SK-N-SH treated with all-trans-retinoic acid at 6 μM for 48 hours (cell line): ENCODE measurements around the gene MTHFS.

Experiments
- ATAC-seq: fragments of 200-7000 bp; cut with Tn5 transposase; 3 replicates; pipeline ENCODE4 v1.9.1; 2020; ENCODE audit warnings: mild to moderate bottlenecking, moderate library complexity
- ARNTL ChIP-seq: fragments of 450-650 bp; formaldehyde crosslinking; IDR thresholded peaks from 2 replicates; pipeline ENCODE4 v1.5.0; 2020; ENCODE audit warnings: low read depth, mild to moderate bottlenecking, moderate library complexity, borderline replicate concordance
- BACH2 ChIP-seq: fragments of 250-450 bp; sonication (Bioruptor Pico); IDR thresholded peaks from 2 replicates; pipeline ENCODE4 v1.9.0; 2021; ENCODE audit warnings: mild to moderate bottlenecking, borderline replicate concordance
- CSDC2 ChIP-seq: fragments of 250-450 bp; sonication (Bioruptor Pico); IDR thresholded peaks from 2 replicates; pipeline ENCODE4 v1.5.0; 2020; ENCODE audit warnings: mild to moderate bottlenecking, moderate library complexity
- ESRRG ChIP-seq: fragments of 250-450 bp; sonication (Bioruptor Pico); IDR thresholded peaks from 2 replicates; pipeline ENCODE4 v1.6.1; 2021; ENCODE audit warnings: mild to moderate bottlenecking
- GLIS3 ChIP-seq: fragments of 250-450 bp; sonication (Bioruptor Pico); IDR thresholded peaks from 2 replicates; pipeline ENCODE4 v1.5.0; 2020; ENCODE audit warnings: mild to moderate bottlenecking, moderate library complexity
- ISL1 ChIP-seq: fragments of 250-450 bp; sonication (Bioruptor Pico); IDR thresholded peaks from 2 replicates; pipeline ENCODE4 v2.1.2; 2022; ENCODE audit warnings: mild to moderate bottlenecking, moderate library complexity
- OSR1 ChIP-seq: fragments of 250-450 bp; sonication (Bioruptor Pico); IDR thresholded peaks from 2 replicates; pipeline ENCODE4 v1.8.0; 2022; ENCODE audit warnings: moderate library complexity, mild to moderate bottlenecking, inconsistent platforms
- PPARA ChIP-seq: fragments of 250-450 bp; sonication (Bioruptor Pico); IDR thresholded peaks from 2 replicates; pipeline ENCODE4 v1.5.0; 2020; ENCODE audit warnings: mild to moderate bottlenecking, borderline replicate concordance
- RARB ChIP-seq: fragments of 250-450 bp; sonication (Bioruptor Pico); IDR thresholded peaks from 2 replicates; pipeline ENCODE4 v1.8.0; 2021; ENCODE audit warnings: mild to moderate bottlenecking, moderate library complexity
- TOX ChIP-seq: fragments of 250-450 bp; sonication (Bioruptor Pico); IDR thresholded peaks from 2 replicates; pipeline ENCODE4 v1.8.0; 2021; ENCODE audit warnings: mild to moderate bottlenecking, moderate library complexity, borderline replicate concordance
- ZC3H10 ChIP-seq: fragments of 250-450 bp; sonication (Bioruptor Pico); IDR thresholded peaks from 2 replicates; pipeline ENCODE4 v1.5.1; 2021; ENCODE audit warnings: mild to moderate bottlenecking, moderate library complexity
- ZFP3 ChIP-seq: fragments of 250-450 bp; sonication (Bioruptor Pico); IDR thresholded peaks from 2 replicates; pipeline ENCODE4 v1.5.0; 2020; ENCODE audit warnings: mild to moderate bottlenecking, moderate library complexity
- ZFP30 ChIP-seq: fragments of 450-650 bp; formaldehyde crosslinking; IDR thresholded peaks from 2 replicates; pipeline ENCODE4 v1.5.0; 2022; ENCODE audit warnings: mild to moderate bottlenecking, moderate library complexity
- ZNF565 ChIP-seq: fragments of 450-650 bp; formaldehyde crosslinking; conservative IDR thresholded peaks from 2 replicates; pipeline ENCODE4 v1.5.0; 2020; ENCODE audit warnings: low read depth, mild to moderate bottlenecking, moderate library complexity
- ZNF70 ChIP-seq: fragments of 450-650 bp; formaldehyde crosslinking; IDR thresholded peaks from 2 replicates; pipeline ENCODE4 v1.5.0; 2020; ENCODE audit warnings: mild to moderate bottlenecking, moderate library complexity
- ZNF8 ChIP-seq: fragments of 450-650 bp; formaldehyde crosslinking; IDR thresholded peaks from 2 replicates; pipeline ENCODE4 v1.5.0; 2020; ENCODE audit warnings: mild to moderate bottlenecking, moderate library complexity
- TF ChIP-seq, protein P1 (sequence below): fragments of 250-450 bp; sonication (Bioruptor Pico); IDR thresholded peaks from 2 replicates; pipeline ENCODE4 v1.8.0; 2021; ENCODE audit warnings: low read depth, mild to moderate bottlenecking, moderate library complexity, borderline replicate concordance
- TF ChIP-seq, protein P2 (sequence below): fragments of 250-450 bp; sonication (Bioruptor Pico); IDR thresholded peaks from 2 replicates; pipeline ENCODE4 v1.5.1; 2020; ENCODE audit warnings: low read depth, mild to moderate bottlenecking, moderate library complexity
- TF ChIP-seq, protein P3 (sequence below): fragments of 250-450 bp; sonication (Bioruptor Pico); IDR thresholded peaks from 2 replicates; pipeline ENCODE4 v1.5.0; 2020; ENCODE audit warnings: mild to moderate bottlenecking, moderate library complexity
- TF ChIP-seq, protein P4 (sequence below): fragments of 250-450 bp; sonication (Bioruptor Pico); IDR thresholded peaks from 2 replicates; pipeline ENCODE4 v1.5.1; 2021; ENCODE audit warnings: mild to moderate bottlenecking, moderate library complexity

MTHFS gene

DNA sequence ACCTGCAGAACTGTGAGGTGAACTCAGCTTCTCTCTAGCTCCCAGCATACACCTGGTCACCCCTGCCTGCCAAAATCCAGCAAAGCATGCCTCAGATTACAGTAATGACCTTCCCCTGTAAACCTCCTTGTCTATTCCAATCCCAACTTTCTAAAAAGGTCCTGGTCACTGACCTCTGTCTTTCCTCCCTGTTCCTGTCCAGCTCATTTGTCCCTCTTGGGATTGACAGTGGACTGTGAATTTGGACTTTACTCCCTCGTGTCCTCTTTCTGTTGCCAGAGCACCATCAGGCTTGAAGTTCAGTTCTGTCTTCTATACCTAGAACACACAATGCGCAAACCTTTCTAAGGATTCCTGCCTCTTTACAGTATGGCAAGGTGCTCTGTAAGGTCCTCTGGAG, 50.3 kb downstream of the MTHFS start (continued):
- TF ChIP-seq, protein P1, sequence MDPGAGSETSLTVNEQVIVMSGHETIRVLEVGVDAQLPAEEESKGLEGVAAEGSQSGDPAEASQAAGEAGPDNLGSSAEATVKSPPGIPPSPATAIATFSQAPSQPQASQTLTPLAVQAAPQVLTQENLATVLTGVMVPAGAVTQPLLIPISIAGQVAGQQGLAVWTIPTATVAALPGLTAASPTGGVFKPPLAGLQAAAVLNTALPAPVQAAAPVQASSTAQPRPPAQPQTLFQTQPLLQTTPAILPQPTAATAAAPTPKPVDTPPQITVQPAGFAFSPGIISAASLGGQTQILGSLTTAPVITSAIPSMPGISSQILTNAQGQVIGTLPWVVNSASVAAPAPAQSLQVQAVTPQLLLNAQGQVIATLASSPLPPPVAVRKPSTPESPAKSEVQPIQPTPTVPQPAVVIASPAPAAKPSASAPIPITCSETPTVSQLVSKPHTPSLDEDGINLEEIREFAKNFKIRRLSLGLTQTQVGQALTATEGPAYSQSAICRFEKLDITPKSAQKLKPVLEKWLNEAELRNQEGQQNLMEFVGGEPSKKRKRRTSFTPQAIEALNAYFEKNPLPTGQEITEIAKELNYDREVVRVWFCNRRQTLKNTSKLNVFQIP (CRISPR knock-in tag): no peak
- TF ChIP-seq, protein P2, sequence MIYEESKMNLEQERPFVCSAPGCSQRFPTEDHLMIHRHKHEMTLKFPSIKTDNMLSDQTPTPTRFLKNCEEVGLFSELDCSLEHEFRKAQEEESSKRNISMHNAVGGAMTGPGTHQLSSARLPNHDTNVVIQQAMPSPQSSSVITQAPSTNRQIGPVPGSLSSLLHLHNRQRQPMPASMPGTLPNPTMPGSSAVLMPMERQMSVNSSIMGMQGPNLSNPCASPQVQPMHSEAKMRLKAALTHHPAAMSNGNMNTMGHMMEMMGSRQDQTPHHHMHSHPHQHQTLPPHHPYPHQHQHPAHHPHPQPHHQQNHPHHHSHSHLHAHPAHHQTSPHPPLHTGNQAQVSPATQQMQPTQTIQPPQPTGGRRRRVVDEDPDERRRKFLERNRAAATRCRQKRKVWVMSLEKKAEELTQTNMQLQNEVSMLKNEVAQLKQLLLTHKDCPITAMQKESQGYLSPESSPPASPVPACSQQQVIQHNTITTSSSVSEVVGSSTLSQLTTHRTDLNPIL (CRISPR knock-in tag): no peak
- TF ChIP-seq ZFP30 (CRISPR knock-in tag): no peak
- TF ChIP-seq, all 23 proteins: peak for 0

DNA sequence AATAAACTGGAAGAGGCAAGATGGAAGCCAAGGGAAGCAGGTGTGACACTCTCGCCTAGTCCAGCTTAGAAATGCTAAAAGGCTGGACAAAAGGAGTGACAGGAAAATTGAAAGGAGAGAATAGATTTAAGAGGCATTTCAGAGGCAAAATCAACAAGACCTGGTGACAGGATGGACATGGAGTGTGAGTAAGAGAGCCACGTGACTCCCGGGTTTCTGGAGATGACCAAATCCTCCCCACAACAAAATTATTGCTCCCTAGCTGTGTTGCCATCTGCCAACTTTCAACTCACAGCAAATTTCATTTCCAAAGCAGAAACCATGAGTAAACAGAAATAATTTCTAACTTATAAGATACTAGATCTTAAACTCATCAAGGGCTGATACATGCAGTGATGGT, 52.6 kb downstream of the MTHFS start:
- no peak for ATAC-seq
- TF ChIP-seq OSR1 (CRISPR knock-in tag) (no peak), ARNTL (no peak), ZNF565 (CRISPR knock-in tag) (no peak), GLIS3 (CRISPR knock-in tag) (no peak), CSDC2 (CRISPR knock-in tag) (no peak), BACH2 (no peak)
- TF ChIP-seq, protein P1 (CRISPR knock-in tag): no peak
- TF ChIP-seq, protein P3, sequence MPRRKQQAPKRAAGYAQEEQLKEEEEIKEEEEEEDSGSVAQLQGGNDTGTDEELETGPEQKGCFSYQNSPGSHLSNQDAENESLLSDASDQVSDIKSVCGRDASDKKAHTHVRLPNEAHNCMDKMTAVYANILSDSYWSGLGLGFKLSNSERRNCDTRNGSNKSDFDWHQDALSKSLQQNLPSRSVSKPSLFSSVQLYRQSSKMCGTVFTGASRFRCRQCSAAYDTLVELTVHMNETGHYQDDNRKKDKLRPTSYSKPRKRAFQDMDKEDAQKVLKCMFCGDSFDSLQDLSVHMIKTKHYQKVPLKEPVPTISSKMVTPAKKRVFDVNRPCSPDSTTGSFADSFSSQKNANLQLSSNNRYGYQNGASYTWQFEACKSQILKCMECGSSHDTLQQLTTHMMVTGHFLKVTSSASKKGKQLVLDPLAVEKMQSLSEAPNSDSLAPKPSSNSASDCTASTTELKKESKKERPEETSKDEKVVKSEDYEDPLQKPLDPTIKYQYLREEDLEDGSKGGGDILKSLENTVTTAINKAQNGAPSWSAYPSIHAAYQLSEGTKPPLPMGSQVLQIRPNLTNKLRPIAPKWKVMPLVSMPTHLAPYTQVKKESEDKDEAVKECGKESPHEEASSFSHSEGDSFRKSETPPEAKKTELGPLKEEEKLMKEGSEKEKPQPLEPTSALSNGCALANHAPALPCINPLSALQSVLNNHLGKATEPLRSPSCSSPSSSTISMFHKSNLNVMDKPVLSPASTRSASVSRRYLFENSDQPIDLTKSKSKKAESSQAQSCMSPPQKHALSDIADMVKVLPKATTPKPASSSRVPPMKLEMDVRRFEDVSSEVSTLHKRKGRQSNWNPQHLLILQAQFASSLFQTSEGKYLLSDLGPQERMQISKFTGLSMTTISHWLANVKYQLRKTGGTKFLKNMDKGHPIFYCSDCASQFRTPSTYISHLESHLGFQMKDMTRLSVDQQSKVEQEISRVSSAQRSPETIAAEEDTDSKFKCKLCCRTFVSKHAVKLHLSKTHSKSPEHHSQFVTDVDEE (CRISPR knock-in tag): no peak

DNA sequence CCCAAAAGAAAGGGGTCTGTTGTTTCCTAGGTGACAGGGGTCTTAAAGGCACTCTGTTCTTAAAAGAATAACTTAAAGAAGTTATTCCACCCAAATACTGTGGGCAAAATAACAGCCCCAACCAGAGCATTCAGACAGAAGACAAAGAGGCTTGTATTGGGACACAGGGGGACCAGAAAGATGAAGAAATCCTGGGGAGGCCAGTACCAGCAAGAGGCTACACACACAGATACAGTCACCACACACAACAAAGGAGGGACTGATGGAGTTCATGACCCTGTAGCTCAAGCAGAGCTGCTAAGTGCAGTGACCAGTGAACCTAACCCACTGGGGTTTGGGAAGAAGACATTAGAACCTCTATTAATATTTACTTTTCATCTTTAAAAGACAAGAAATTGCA, 59.0 kb downstream of the MTHFS start:
- ATAC-seq: no peak
- TF ChIP-seq PPARA (CRISPR knock-in tag) (no peak), ARNTL (no peak), RARB (no peak), ESRRG (no peak), OSR1 (CRISPR knock-in tag) (no peak), BACH2 (no peak), ISL1 (CRISPR knock-in tag) (no peak), TOX (CRISPR knock-in tag) (no peak), ZNF70 (CRISPR knock-in tag) (no peak), GLIS3 (CRISPR knock-in tag) (no peak), ZFP3 (CRISPR knock-in tag) (no peak), ZNF8 (CRISPR knock-in tag) (no peak), ZNF565 (CRISPR knock-in tag) (no peak), ZFP30 (CRISPR knock-in tag) (no peak), ZC3H10 (CRISPR knock-in tag) (no peak), CSDC2 (CRISPR knock-in tag) (no peak)
- TF ChIP-seq, protein P1 (CRISPR knock-in tag): no peak
- TF ChIP-seq, protein P3 (CRISPR knock-in tag): no peak
- TF ChIP-seq, protein P4, sequence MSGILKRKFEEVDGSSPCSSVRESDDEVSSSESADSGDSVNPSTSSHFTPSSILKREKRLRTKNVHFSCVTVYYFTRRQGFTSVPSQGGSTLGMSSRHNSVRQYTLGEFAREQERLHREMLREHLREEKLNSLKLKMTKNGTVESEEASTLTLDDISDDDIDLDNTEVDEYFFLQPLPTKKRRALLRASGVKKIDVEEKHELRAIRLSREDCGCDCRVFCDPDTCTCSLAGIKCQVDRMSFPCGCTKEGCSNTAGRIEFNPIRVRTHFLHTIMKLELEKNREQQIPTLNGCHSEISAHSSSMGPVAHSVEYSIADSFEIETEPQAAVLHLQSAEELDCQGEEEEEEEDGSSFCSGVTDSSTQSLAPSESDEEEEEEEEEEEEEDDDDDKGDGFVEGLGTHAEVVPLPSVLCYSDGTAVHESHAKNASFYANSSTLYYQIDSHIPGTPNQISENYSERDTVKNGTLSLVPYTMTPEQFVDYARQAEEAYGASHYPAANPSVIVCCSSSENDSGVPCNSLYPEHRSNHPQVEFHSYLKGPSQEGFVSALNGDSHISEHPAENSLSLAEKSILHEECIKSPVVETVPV (CRISPR knock-in tag): no peak
- TF ChIP-seq, protein P2 (CRISPR knock-in tag): no peak
